ENCODE results near the gene MRTFB.

- no peak for TF ChIP-seq CSRNP3 (CRISPR knock-in tag; IDR thresholded peaks at IDR 0.05)
- TF ChIP-seq PATZ1 (CRISPR knock-in tag; IDR thresholded peaks at IDR 0.05; ENCODE audit: borderline replicate concordance), result no peak
- no peak for TF ChIP-seq ISL1 (CRISPR knock-in tag; IDR thresholded peaks at IDR 0.05)
- TF ChIP-seq ZNF8 (CRISPR knock-in tag; IDR thresholded peaks at IDR 0.05), result no peak
- TF ChIP-seq CSDC2 (CRISPR knock-in tag; IDR thresholded peaks at IDR 0.05), result no peak
- TF ChIP-seq ZFP3 (CRISPR knock-in tag; IDR thresholded peaks at IDR 0.05), result no peak
- no peak for TF ChIP-seq ZNF565 (CRISPR knock-in tag; conservative IDR thresholded peaks at IDR 0.05; ENCODE audit: low read depth)
- TF ChIP-seq PPARA (CRISPR knock-in tag; IDR thresholded peaks at IDR 0.05; ENCODE audit: borderline replicate concordance), result no peak
- TF ChIP-seq ZNF70 (CRISPR knock-in tag; IDR thresholded peaks at IDR 0.05), result no peak
- TF ChIP-seq CREB5 (CRISPR knock-in tag; IDR thresholded peaks at IDR 0.05; ENCODE audit: low read depth), result no peak
- TF ChIP-seq RARB (CRISPR knock-in tag; IDR thresholded peaks at IDR 0.05), result no peak
- TF ChIP-seq ZC3H10 (CRISPR knock-in tag; IDR thresholded peaks at IDR 0.05), result no peak
- no peak for TF ChIP-seq ESRRG (CRISPR knock-in tag; IDR thresholded peaks at IDR 0.05)
- no peak for TF ChIP-seq TCF4 (CRISPR knock-in tag; IDR thresholded peaks at IDR 0.05; ENCODE audit: borderline replicate concordance)
These were observed 110.4 kb downstream of the MRTFB start for GRCh38 chr16:14181371-14182050.
